RPMI8226 (cell line): ENCODE results near the gene SCCPDH.

Experiments used
- DNase-seq: peaks from one replicate; pipeline ENCODE4 v3.0.0-alpha.2; 2015

The SCCPDH gene

GRCh38 chr1:246753670-246754535 lies 29.7 kb downstream of the SCCPDH start:
- DNase-seq = peak; percentile 60

- DNase-seq = no peak
Measured at GRCh38 chr1:246755419-246755818, 31.2 kb downstream of the SCCPDH start.

- DNase-seq = no peak
Measured at GRCh38 chr1:246760422-246761347, 36.5 kb downstream of the SCCPDH start.

- no peak for DNase-seq
Measured at GRCh38 chr1:246761396-246761795, 37.2 kb downstream of the SCCPDH start.

GRCh38 chr1:246765521-246765920 lies 41.3 kb downstream of the SCCPDH start:
- no peak for DNase-seq

DNA sequence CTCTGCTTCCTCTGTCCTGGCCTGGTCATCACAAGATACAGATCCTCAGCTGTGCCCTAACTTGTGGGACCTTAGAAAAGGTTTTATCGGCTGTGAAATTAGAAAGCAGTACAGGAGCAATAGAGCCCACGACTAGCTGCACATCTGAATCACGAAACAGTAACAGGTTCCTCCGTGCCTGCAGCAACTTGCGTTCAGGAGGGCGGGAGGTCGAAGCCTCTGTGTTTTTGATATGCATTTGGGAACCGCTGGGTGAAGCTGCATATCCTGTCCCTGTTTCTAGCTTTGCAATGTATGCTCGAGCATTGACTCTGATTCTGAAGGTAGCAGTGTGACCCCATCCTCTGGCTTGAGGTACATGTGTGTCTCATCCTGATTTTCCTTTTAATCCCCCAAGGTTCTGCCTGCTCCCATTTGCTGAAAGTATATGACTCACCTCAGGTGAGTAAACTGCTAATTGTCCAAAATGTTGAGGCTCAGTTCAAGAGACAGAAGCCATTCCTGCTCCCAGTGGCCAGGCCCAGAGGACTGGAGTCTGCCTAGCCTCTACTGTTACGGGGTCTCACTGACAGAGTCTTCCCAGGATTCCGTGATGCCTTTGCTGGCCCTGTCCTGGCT lies 44.3 kb downstream of the SCCPDH start:
- DNase-seq = no peak

DNA sequence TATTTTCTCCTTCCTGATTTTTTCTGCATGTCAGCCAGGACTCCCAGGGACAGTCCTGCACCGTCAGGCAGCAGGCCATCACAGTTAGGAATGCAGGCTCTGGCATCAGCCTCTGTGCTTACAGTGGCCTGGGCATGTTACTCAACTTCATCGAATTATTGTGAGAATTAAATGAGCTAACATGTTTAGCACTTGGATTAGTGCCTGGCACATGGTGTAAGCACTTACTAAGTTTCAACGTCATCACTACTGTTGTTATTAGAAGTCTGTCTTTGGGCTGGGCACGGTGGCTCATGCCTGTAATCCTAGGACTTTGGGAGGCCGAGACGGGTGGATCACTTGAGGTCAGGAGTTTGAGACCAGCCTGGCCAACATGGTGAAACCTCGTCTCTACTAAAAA lies 45.1 kb downstream of the SCCPDH start:
- no peak for DNase-seq

- DNase-seq = no peak
Measured at GRCh38 chr1:246771366-246771765, 47.2 kb downstream of the SCCPDH start.

DNA sequence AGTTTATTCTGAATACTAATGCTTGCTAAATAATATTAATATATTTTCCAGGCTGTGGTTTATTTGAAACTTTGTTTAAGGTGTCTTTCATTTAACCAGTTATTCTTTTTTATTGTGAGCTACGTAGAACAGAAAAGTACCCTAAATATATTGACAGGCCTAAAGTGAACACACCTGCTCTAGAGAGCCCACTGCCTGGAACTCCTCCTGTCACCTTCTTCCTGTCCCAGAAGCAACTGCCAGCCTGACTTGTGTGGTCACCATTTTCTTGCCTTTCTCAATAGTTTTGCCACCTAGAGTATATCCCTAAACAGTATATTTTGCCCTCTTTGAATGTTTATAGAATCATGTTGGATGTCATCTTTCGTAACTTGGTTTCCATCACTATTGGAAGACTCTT lies 48.5 kb downstream of the SCCPDH start:
- DNase-seq = no peak

- DNase-seq = peak; percentile 13
Measured at GRCh38 chr1:246773213-246773641, 49.0 kb downstream of the SCCPDH start.

DNA sequence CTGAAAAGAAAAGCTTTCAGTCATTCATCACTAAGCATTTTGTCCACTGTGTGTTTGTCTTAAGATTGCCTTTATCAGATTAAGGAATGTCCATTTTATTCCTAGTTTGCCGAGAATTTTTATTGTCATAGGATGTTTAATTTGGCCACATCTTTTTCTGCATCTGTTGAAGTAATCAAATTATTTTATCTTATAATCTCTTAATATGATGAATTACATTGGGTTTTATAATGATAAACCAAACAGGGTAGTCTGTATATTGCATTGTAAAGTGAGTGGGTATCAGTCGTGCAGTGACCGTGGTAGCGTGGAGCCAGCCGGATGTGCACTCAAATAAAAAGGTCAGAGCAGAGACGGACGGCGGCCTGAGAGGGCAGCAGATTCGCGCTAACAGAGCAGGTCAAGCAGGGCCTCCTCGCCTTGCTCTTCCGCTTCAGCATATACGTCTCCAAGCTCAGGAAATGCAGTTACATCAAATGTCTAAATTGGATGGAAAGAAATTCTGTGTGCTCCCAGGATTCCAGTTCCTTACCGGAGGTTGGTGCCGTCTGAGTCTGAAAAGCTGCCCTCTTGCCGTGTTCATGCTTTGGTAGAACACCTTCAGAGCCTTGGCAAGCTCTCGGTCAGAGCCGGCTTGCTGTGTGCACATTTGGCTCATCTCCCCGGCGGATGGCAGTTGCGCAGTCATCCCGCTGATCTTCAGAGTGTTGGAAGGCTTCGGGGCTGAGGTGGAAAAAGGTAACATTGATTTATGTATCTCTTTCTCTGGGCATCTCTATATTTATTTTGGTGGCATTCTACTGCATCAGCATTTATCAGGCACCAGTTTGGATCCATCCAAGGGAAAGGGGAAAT lies 51.5 kb downstream of the SCCPDH start:
- no peak for DNase-seq

GRCh38 chr1:246776923-246777322 lies 52.7 kb downstream of the SCCPDH start:
- no peak for DNase-seq

GRCh38 chr1:246778663-246779062 lies 54.5 kb downstream of the SCCPDH start:
- no peak for DNase-seq

DNA sequence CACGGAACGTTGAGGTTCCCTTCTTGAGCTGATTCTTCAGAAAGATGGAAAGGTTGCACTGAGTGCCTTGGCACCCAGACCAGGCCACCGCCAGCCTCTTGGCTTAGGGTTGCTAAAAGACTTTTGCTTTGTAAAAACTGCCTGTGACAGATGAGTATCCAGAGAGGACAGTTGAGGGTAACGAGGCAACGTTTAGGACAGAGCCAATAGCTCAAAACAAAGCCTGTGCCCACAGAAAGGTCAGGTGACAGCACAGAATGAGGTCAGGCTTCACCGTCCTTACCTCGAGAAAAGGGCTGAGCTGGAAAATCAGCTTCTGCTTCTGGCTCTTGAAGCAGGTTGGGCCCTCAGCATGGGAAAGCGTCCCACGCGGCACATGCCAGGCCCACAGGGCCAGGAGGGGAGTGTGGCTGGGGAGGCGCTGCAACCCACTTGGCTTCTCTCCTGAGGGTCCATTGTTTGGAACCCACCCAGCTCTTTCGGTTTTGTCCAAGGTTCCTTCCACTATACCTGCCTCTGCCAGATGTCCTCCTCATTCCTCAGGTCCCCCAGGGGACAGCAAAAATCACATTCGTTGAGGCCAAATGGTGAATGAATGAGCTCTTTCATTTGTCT lies 55.5 kb downstream of the SCCPDH start:
- no peak for DNase-seq

DNA sequence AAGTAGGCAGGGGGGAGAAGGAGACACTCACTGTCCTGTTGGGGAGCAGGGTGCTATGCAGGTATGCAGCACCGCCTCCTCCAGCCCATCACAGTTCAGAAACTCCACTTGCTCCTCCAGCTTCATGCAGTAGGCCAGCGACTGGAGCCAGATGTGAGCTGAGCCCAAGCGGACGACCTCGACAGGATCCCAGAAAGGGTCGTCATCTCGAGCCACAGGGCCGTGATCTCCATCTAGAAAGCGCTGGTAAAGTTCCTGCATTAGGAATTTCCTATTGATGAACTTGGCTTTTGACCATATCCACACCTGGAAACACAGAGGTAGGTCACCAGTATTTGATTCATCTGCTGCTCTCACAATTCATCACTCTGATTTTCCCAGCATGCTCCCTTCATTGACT lies 56.1 kb downstream of the SCCPDH start:
- no peak for DNase-seq

- no peak for DNase-seq
Measured at GRCh38 chr1:246781212-246781611, 57.0 kb downstream of the SCCPDH start.

GRCh38 chr1:246782120-246782900 lies 58.1 kb downstream of the SCCPDH start:
- DNase-seq = peak; percentile 92

DNA sequence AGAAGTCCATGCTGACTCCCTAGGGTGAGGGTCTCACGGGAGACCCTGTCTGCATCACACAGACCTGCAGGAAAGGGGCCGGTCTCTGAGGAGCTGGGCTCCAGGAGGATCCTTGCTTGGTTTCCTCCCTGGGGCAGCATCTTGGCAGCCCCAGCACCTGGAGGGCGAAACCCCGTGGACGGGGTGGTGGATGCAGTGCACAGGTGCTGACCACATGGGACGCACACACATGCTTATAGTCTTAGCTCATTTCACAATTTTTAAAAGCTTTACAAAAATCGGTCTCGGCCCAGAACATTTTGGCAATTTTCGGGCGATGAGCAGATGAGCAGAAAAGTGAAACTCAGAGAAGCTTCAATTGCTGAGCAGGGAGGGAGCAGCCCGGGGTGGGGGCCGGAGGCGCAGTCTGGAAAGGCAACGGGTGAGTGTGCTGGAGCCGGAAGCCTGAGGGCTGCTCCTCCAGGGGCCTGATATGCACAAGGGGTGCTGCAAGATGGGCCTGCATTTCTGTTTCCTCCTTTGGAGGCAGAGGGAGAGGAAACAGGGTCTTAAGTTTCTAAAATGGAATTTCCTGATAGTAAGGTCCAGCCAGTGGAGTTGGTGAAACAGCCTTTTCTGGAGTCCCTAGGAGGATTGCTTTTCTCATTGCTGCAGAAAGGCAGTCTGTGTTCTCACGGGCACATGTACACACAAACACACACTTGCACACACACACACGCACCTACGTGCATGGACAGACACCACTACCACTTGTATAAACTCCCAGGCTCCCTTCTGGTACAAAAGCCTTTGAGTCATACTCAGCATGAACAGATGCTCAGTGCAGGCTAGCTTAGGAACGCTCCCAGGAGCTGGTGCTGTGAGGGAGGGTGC lies 60.6 kb downstream of the SCCPDH start:
- DNase-seq = peak; percentile 65

GRCh38 chr1:246785494-246786111 lies 61.4 kb downstream of the SCCPDH start:
- DNase-seq = no peak
